ENCODE data around the gene RASSF1. TPM values are rescaled to one million over a fixed set of nuclear protein-coding genes. Genes with fewer than 3 reads are reported as not detected.
A peak's percentile ranks its signal among the peaks of the same experiment; 100 is the strongest.

The RASSF1 gene
- total and polyA plus RNA-seq, 2 of the 13 experiments (the other 11 are each of a cell fraction or from before 2014, with no cell fraction given), result 10.2 to 27.5 TPM

GRCh38 chr3:50302095-50303012 is 38.3 kb downstream of the RASSF1 start (continued):
- TF ChIP-seq ZBTB40 (IDR thresholded peaks at IDR 0.05), result no peak
- TF ChIP-seq ZBTB40 (CRISPR knock-in tag; IDR thresholded peaks at IDR 0.05), result peak; percentile 35; the same call in 1 of the 2 replicates
- no peak for TF ChIP-seq RARG (CRISPR knock-in tag; IDR thresholded peaks at IDR 0.05; ENCODE audit: low read depth)
- peak; percentile 53 for TF ChIP-seq ZNF563 (CRISPR knock-in tag; IDR thresholded peaks at IDR 0.05)
- TF ChIP-seq ZNF180 (CRISPR knock-in tag; IDR thresholded peaks at IDR 0.05; ENCODE audit: borderline replicate concordance, low read depth), result 0 out of 2 replicates have a peak, but pooled peaks have one; percentile 61
- 0 out of 2 replicates have a peak, but pooled peaks have one; percentile 78 for TF ChIP-seq PAWR (CRISPR knock-in tag; IDR thresholded peaks at IDR 0.05; ENCODE audit: borderline replicate concordance)
- peak; percentile 38; the same call in 1 of the 2 replicates for TF ChIP-seq NFYB (CRISPR knock-in tag; IDR thresholded peaks at IDR 0.05)
- TF ChIP-seq ZNF468 (CRISPR knock-in tag; IDR thresholded peaks at IDR 0.05), result 0 out of 2 replicates have a peak, but pooled peaks have one; percentile 54
- TF ChIP-seq ZNF333 (CRISPR knock-in tag; IDR thresholded peaks at IDR 0.05; ENCODE audit: borderline replicate concordance), result 0 out of 2 replicates have a peak, but pooled peaks have one; percentile 9
- 0 out of 2 replicates have a peak, but pooled peaks have one; percentile 23 for TF ChIP-seq ZBTB7A (CRISPR knock-in tag; IDR thresholded peaks at IDR 0.05)
- TF ChIP-seq SP4 (CRISPR knock-in tag; IDR thresholded peaks at IDR 0.05), result peak; percentile 68; the same call in 1 of the 2 replicates
- no peak for TF ChIP-seq SMYD3 (CRISPR knock-in tag; IDR thresholded peaks at IDR 0.05)
- no peak for TF ChIP-seq KLF16 (CRISPR knock-in tag; IDR thresholded peaks at IDR 0.05)
- TF ChIP-seq ZFP41 (CRISPR knock-in tag; IDR thresholded peaks at IDR 0.05; ENCODE audit: borderline replicate concordance), result no peak
- TF ChIP-seq RBFOX2 (IDR thresholded peaks at IDR 0.05; ENCODE audit: low read depth, low read length), result peak; percentile 78
- TF ChIP-seq, protein P1, sequence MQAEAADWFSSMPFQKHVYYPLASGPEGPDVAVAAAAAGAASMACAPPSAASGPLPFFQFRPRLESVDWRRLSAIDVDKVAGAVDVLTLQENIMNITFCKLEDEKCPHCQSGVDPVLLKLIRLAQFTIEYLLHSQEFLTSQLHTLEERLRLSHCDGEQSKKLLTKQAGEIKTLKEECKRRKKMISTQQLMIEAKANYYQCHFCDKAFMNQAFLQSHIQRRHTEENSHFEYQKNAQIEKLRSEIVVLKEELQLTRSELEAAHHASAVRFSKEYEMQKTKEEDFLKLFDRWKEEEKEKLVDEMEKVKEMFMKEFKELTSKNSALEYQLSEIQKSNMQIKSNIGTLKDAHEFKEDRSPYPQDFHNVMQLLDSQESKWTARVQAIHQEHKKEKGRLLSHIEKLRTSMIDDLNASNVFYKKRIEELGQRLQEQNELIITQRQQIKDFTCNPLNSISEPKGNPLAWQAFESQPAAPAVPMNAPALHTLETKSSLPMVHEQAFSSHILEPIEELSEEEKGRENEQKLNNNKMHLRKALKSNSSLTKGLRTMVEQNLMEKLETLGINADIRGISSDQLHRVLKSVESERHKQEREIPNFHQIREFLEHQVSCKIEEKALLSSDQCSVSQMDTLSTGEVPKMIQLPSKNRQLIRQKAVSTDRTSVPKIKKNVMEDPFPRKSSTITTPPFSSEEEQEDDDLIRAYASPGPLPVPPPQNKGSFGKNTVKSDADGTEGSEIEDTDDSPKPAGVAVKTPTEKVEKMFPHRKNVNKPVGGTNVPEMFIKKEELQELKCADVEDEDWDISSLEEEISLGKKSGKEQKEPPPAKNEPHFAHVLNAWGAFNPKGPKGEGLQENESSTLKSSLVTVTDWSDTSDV (CRISPR knock-in tag; IDR thresholded peaks at IDR 0.05), result peak; percentile 90; the same call in 1 of the 2 replicates
- TF ChIP-seq NRL (CRISPR knock-in tag; IDR thresholded peaks at IDR 0.05; ENCODE audit: borderline replicate concordance), result peak; percentile 26; the same call in 1 of the 2 replicates
